Erythroblast (primary cell): ENCODE measurements around the gene KCNIP4.

Experiments
- GATA1 ChIP-seq: IDR thresholded peaks from 2 replicates; pipeline ENCODE4 v1.6.1; 2011; ENCODE audit warnings: low read depth, mild to moderate bottlenecking, control low read depth, low read length, moderate library complexity
- POLR2A ChIP-seq: IDR thresholded peaks from 2 replicates; pipeline ENCODE4 v1.6.1; 2011; ENCODE audit warnings: mild to moderate bottlenecking, low read length

- TF ChIP-seq POLR2A (no peak), GATA1 (no peak)
These were observed 780.9 kb downstream of the KCNIP4 start for GRCh38 chr4:21167711-21168110.
